GM23248 (cell line): Measurements from ENCODE around the gene GRM7.

Experiments used
- EZH2 ChIP-seq: fragments of 200-600 bp; sonication (generic); IDR thresholded peaks from 2 replicates; pipeline ENCODE4 v1.6.1; 2018; ENCODE audit warnings: antibody characterized with exemption, mild to moderate bottlenecking; ENCODE audit not compliant: insufficient read depth, poor library complexity, severe bottlenecking
- EZH2phosphoT487 ChIP-seq: fragments of 200-600 bp; sonication (generic); IDR thresholded peaks from 2 replicates; pipeline ENCODE4 v1.6.1; 2018; ENCODE audit warnings: antibody characterized with exemption, moderate library complexity, mild to moderate bottlenecking, low read depth; ENCODE audit not compliant: insufficient read depth

- no peak for TF ChIP-seq EZH2phosphoT487
- TF ChIP-seq EZH2: no peak
Observed at GRCh38 chr3:7238565-7239295, 377.8 kb downstream of the GRM7 start.
